GM20431 (cell line): ENCODE results near the gene TXNDC8.
"Not testable (repeated sequence)": the region's sequence is repeated elsewhere in the genome, so short reads cannot be mapped to it uniquely, and the experiment has no call there.

Source experiments
- in situ Hi-C: fragments of 300-500 bp; cut with MseI, MboI; formaldehyde crosslinking; loops from one replicate; pipeline ENCODE4 v1.15.0; 2020; ENCODE audit warnings: low sequenced_read_pairs; ENCODE audit not compliant: unreplicated experiment

TXNDC8 gene

DNA sequence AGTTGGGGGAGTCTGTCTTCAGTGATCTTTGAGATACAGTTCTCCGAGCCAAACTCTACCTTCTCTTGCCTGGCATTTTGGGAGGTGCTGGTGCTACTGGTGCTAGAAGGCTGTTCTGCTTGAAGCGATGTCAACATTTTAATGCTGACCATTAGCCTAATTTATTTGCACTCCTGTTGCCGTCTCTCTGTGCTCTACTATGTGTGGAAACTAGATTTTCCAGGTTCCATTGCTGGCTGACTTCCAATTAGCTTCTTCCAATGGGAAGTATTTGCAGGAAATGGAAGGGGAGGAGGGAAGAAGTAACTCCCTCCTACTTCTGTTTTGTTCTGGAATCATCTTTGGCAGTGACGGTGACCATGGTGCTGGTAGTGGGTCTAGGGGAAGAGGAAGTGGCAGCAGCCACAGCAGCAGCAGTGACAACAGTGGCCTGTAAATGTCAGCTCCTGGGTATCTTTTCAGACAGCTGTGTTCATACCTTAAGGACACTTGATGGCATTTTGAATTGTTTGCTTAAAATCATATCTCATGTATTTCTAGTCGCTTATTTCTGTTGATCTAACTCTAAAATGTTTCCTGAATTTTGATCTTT is 7.9 kb downstream of the TXNDC8 start:
- in situ Hi-C loops = no loop called here

- in situ Hi-C loops = no loop called here
Observed at GRCh38 chr9:110328763-110329162, 8.9 kb downstream of the TXNDC8 start.

DNA sequence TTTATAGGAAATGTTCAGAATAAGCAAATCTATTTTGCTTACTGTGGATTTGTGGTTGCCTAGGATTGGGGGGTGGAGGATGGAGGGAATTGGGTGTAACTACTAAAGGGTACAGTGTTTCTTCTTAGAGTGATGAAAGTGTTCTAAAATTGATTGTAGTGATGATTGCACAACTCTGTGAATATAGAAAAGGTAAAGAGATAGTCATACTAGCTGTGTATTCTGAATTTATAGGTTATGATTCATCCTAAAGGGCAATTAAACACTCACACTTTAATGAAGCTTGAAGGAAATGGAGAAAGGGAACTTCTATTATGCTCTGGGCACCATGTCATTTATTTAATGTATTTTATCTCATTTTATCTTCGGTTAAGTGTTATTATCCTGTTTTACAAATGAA is 9.9 kb downstream of the TXNDC8 start:
- in situ Hi-C loops = no loop called here

DNA sequence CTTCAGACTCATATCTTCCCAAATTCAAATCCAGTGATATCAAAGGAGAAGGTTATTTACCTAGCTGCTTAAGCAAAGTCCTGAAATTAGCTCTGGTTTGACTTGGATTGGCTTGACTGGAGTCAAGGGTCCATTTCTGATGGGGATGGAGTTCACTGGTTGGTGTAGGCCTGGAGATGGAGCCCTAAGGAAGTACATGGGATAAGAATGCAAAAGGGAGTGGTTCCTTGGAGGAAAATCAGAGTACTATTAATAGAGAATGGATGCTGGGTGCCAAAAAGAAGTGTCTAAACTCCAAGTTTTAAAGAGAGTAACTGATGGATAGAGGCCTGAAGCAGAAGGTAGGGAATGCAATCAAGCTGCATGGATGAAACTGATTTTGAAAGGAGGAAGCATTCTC is 13.8 kb downstream of the TXNDC8 start:
- in situ Hi-C loops = no loop called here

- in situ Hi-C loops = no loop called here
Observed at GRCh38 chr9:110320651-110321445, 16.8 kb downstream of the TXNDC8 start.

DNA sequence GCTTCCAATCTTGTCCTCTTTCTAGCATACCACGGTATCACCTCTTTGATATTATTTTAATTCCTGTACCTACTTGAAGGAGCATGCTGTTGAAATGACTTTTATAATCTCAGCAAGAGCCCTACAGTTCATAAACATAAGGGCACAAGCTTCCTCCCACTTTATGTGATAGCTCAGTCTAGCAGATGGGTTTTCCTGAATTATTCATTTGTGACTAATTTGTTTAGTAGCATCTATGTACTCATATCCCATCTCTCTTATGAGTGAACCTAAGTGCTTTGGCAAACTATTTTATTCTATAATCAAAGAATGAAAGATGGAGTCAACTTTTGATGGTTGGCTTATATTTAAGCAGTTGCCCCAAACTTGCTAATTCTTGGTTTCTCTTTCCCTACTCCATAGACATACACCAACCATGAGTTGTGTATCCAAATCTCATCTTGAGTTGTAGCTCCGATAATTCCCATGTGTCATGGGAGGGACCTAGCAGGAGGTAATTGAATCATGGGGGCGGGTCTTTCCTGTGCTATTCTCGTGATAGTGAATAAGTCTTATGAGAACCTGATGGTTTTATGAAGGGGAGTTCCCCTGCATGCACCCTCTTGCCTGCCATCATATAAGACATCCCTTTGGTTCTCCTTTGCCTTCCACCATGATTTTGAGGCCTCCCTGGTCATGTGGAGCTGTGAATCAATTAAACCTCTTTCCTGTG is 17.7 kb downstream of the TXNDC8 start:
- in situ Hi-C loops = no loop called here

DNA sequence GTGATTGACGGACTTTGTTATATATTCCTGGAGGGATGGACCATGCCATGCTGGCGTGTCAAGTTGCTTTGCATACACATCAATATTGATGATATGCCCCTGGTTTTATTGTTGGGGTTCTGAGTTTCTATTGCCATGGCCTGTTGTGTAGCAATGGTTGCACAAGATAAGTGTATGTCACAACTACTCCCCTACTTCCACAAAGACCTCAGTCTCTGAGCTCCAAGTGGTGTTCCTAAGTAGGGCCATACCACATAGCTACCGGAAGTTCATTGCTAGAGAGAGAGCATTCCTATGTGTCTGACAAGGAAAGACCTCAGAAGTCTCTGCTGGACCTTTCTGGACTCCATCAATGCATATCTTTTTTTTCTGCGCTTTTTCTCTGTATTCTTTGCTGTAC is 19.8 kb downstream of the TXNDC8 start:
- in situ Hi-C loops = no loop called here

GRCh38 chr9:110316261-110317075 is 21.2 kb downstream of the TXNDC8 start:
- in situ Hi-C loops = no loop called here

DNA sequence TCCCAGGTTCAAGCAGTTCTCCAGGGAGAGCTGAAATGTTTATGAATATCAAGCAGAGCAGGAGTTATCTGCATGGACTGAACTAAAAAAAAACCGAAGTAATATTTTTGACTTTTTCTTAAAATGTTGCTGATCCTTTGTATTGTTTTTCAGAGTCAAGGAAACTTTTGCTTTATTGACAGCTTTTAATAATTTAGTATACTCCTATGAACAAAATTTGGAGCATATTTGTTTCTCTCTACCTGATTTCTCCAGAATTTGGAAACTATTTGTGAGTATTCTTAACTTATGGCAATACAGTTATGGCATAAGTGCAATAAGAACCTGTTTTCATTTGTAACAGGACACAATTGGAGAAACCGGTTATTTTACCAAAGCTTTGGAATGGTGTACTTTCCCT is 25.7 kb downstream of the TXNDC8 start:
- in situ Hi-C loops = not testable (repeated sequence)

- in situ Hi-C loops = no loop called here
Observed at GRCh38 chr9:110309681-110310080, 28.0 kb downstream of the TXNDC8 start.

- in situ Hi-C loops = no loop called here
Observed at GRCh38 chr9:110308633-110309038, 29.0 kb downstream of the TXNDC8 start.

GRCh38 chr9:110307191-110307590 is 30.5 kb downstream of the TXNDC8 start:
- in situ Hi-C loops = no loop called here

DNA sequence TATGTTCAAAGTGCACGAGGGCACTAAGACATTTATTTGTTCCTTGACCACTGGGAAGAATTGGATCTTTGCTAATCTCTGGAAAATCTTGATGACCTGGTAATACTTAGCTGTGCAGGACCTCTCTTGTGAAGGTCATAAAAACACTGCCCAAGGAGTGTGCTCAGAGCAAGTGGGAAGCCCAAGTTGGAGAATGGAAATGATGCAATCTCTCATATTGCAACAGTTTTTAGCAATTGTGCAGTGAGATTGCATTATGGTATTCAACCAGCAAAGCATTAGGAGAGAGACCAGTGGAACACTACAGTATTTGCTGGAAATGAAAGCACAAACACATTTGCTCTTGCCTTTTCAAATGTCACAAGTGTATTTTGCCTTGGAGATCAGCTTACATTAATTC is 34.5 kb downstream of the TXNDC8 start:
- in situ Hi-C loops = no loop called here

GRCh38 chr9:110298043-110298605 is 39.5 kb downstream of the TXNDC8 start:
- in situ Hi-C loops = no loop called here

- in situ Hi-C loops = no loop called here
Observed at GRCh38 chr9:110293248-110293647, 44.4 kb downstream of the TXNDC8 start.

GRCh38 chr9:110291921-110292557 is 45.6 kb downstream of the TXNDC8 start:
- in situ Hi-C loops = no loop called here

- in situ Hi-C loops = no loop called here
Observed at GRCh38 chr9:110290001-110290400, 47.7 kb downstream of the TXNDC8 start.

- in situ Hi-C loops = no loop called here
Observed at GRCh38 chr9:110288503-110288902, 49.2 kb downstream of the TXNDC8 start.

- in situ Hi-C loops = no loop called here
Observed at GRCh38 chr9:110287289-110287680, 50.4 kb downstream of the TXNDC8 start.
